ENCODE measurements around the gene FOXO3. TPM values are rescaled to one million over a fixed set of nuclear protein-coding genes. Genes with fewer than 3 reads are reported as not detected.

The FOXO3 gene
- total RNA-seq, 1 donor from 2014 or later = 37.3 TPM

DNA sequence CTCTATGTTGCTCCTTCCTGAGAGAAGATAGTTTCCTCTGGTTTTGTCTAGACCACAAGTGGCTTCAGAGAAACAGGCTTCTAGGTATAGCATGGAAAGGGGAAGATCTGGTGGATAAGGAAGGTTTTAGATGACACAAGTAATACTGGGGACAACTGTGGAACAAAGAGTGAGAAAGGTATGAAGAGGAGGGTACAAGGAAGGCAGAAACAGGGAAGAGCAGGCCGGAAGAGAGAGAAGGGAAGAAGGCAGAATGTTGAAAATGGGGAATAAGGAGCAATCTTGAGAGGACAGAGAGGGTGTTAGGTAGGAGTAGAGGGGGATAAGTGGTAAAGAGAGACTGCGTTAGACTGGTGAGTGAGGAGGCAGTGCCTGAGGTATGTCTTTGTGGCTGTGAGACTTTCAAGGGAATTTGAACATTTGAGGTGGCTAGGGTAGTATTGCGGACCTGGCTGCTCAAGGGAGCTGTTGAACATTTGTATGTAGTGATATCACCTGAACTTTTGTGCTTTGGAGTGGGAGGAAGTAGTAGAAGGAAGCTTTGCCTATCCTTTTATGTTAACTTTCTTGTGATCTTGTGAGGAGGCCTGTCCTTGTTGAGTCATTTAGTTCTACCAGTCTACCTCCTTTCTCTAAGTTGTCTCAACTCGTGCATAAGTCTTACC, 69.5 kb downstream of the FOXO3 start:
- no peak for DNase-seq (ENCODE audit: low read depth)
- Histone ChIP-seq H2AFZ (ENCODE audit: low read depth, low read length) (no peak overlapping the region), H3K4me1 (ENCODE audit: insufficient read depth, low read length) (peaks cover 16% of the 10 kb centered on the region), H3K36me3 (ENCODE audit: insufficient read depth, low read length) (no peaks in the 10 kb centered on the region), H3K27ac (ENCODE audit: low read depth, low read length) (no peak overlapping the region), H3K4me3 (ENCODE audit: insufficient read depth, low read depth, low read length) (no peak overlapping the region), H3K9ac (ENCODE audit: low read length) (no peak overlapping the region), H3K4me2 (ENCODE audit: low read length) (no peak overlapping the region), H3K79me2 (ENCODE audit: insufficient read depth, low read length) (peaks cover 94% of the 10 kb centered on the region), H3K9me3 (ENCODE audit: insufficient read depth, low read depth, low read length) (no peaks in the 10 kb centered on the region), H4K20me1 (ENCODE audit: insufficient read depth, low read length) (peaks cover 82% of the 10 kb centered on the region), H3K27me3 (ENCODE audit: insufficient read depth, low read length) (no peaks in the 10 kb centered on the region)
- no peak for TF ChIP-seq EZH2 (IDR thresholded peaks at IDR 0.05; ENCODE audit: insufficient read depth, low read length)
- TF ChIP-seq, protein P1, sequence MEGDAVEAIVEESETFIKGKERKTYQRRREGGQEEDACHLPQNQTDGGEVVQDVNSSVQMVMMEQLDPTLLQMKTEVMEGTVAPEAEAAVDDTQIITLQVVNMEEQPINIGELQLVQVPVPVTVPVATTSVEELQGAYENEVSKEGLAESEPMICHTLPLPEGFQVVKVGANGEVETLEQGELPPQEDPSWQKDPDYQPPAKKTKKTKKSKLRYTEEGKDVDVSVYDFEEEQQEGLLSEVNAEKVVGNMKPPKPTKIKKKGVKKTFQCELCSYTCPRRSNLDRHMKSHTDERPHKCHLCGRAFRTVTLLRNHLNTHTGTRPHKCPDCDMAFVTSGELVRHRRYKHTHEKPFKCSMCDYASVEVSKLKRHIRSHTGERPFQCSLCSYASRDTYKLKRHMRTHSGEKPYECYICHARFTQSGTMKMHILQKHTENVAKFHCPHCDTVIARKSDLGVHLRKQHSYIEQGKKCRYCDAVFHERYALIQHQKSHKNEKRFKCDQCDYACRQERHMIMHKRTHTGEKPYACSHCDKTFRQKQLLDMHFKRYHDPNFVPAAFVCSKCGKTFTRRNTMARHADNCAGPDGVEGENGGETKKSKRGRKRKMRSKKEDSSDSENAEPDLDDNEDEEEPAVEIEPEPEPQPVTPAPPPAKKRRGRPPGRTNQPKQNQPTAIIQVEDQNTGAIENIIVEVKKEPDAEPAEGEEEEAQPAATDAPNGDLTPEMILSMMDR (IDR thresholded peaks at IDR 0.05; ENCODE audit: insufficient read depth, low read depth, low read length) = no peak
- Mint-ChIP-seq H3K4me1 (ENCODE audit: low read depth, unreplicated experiment) (peaks cover 33% of the 10 kb centered on the region), H3K9me3 (ENCODE audit: unreplicated experiment) (no peaks in the 10 kb centered on the region), H3K27me3 (ENCODE audit: low read depth, unreplicated experiment) (no peaks in the 10 kb centered on the region), H3K4me3 (ENCODE audit: unreplicated experiment) (no peak overlapping the region), H3K27ac (ENCODE audit: unreplicated experiment) (no peak overlapping the region), H3K36me3 (ENCODE audit: low read depth, unreplicated experiment) (peaks cover 2% of the 10 kb centered on the region)
- no peak for FAIRE-seq

DNA sequence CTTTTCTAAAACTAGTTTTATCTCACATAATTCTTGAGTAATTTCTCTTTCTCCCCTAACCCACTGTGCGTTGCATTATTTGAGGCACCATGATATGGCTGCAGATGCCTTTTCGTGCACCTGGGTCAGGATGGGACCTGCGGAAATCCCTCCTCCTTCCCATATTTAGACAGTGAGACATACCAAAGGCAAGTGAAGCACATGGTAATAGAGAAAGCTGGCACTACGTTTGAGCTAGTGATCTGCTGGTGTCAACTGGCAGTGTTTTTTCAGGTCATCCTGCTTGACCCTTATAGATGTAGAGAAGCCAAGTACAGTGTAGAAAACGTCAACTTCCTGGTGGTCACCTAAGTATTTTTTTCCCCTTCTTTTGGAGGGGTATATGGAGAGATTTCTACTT, 71.7 kb downstream of the FOXO3 start:
- H3K4me1 ChIP-seq (ENCODE audit: insufficient read depth, low read length) = peaks cover 11% of the 10 kb centered on the region
- H3K9me3 Mint-ChIP-seq (ENCODE audit: unreplicated experiment) = no peaks in the 10 kb centered on the region
- H2AFZ ChIP-seq (ENCODE audit: low read depth, low read length) = no peak overlapping the region
- H3K27ac ChIP-seq (ENCODE audit: low read depth, low read length) = no peak overlapping the region
- peaks cover 94% of the 10 kb centered on the region for H3K79me2 ChIP-seq (ENCODE audit: insufficient read depth, low read length)
- H3K4me1 Mint-ChIP-seq (ENCODE audit: low read depth, unreplicated experiment) = peaks cover 35% of the 10 kb centered on the region
- no peak overlapping the region for H3K9ac ChIP-seq (ENCODE audit: low read length)
- no peaks in the 10 kb centered on the region for H3K36me3 ChIP-seq (ENCODE audit: insufficient read depth, low read length)
- H4K20me1 ChIP-seq (ENCODE audit: insufficient read depth, low read length) = peaks cover 84% of the 10 kb centered on the region
- H3K36me3 Mint-ChIP-seq (ENCODE audit: low read depth, unreplicated experiment) = no peaks in the 10 kb centered on the region
- no peaks in the 10 kb centered on the region for H3K9me3 ChIP-seq (ENCODE audit: insufficient read depth, low read depth, low read length)
- H3K27ac Mint-ChIP-seq (ENCODE audit: unreplicated experiment) = no peak overlapping the region
- no peak overlapping the region for H3K4me2 ChIP-seq (ENCODE audit: low read length)
- DNase-seq (ENCODE audit: low read depth) (no peak), FAIRE-seq (no peak)
- TF ChIP-seq, protein P1 (IDR thresholded peaks at IDR 0.05; ENCODE audit: insufficient read depth, low read depth, low read length) = no peak
- no peak for TF ChIP-seq EZH2 (IDR thresholded peaks at IDR 0.05; ENCODE audit: insufficient read depth, low read length)
- H3K27me3 Mint-ChIP-seq (ENCODE audit: low read depth, unreplicated experiment) = no peaks in the 10 kb centered on the region
- no peaks in the 10 kb centered on the region for H3K27me3 ChIP-seq (ENCODE audit: insufficient read depth, low read length)
- H3K4me3 ChIP-seq (ENCODE audit: insufficient read depth, low read depth, low read length) = no peak overlapping the region
- H3K4me3 Mint-ChIP-seq (ENCODE audit: unreplicated experiment) = no peak overlapping the region

- Histone ChIP-seq H4K20me1 (ENCODE audit: insufficient read depth, low read length) (peaks cover 83% of the 10 kb centered on the region), H3K27ac (ENCODE audit: low read depth, low read length) (no peak overlapping the region), H3K4me1 (ENCODE audit: insufficient read depth, low read length) (peaks cover under 1% of the 10 kb centered on the region), H3K79me2 (ENCODE audit: insufficient read depth, low read length) (peaks cover 94% of the 10 kb centered on the region), H3K9me3 (ENCODE audit: insufficient read depth, low read depth, low read length) (no peaks in the 10 kb centered on the region), H3K4me2 (ENCODE audit: low read length) (no peak overlapping the region), H3K36me3 (ENCODE audit: insufficient read depth, low read length) (no peaks in the 10 kb centered on the region), H3K4me3 (ENCODE audit: insufficient read depth, low read depth, low read length) (no peak overlapping the region), H3K27me3 (ENCODE audit: insufficient read depth, low read length) (no peaks in the 10 kb centered on the region), H2AFZ (ENCODE audit: low read depth, low read length) (no peak overlapping the region), H3K9ac (ENCODE audit: low read length) (no peak overlapping the region)
- no peak for TF ChIP-seq EZH2 (IDR thresholded peaks at IDR 0.05; ENCODE audit: insufficient read depth, low read length)
- TF ChIP-seq, protein P1 (IDR thresholded peaks at IDR 0.05; ENCODE audit: insufficient read depth, low read depth, low read length) = no peak
- DNase-seq (ENCODE audit: low read depth) (no peak), FAIRE-seq (no peak)
- H3K4me1 Mint-ChIP-seq (ENCODE audit: low read depth, unreplicated experiment) = peaks cover 28% of the 10 kb centered on the region
- H3K27ac Mint-ChIP-seq (ENCODE audit: unreplicated experiment) = no peak overlapping the region
- H3K27me3 Mint-ChIP-seq (ENCODE audit: low read depth, unreplicated experiment) = no peaks in the 10 kb centered on the region
- peaks cover under 1% of the 10 kb centered on the region for H3K36me3 Mint-ChIP-seq (ENCODE audit: low read depth, unreplicated experiment)
- no peak overlapping the region for H3K4me3 Mint-ChIP-seq (ENCODE audit: unreplicated experiment)
- H3K9me3 Mint-ChIP-seq (ENCODE audit: unreplicated experiment) = no peaks in the 10 kb centered on the region
Observed at GRCh38 chr6:108633436-108633835, 72.7 kb downstream of the FOXO3 start.
